ENCODE data around the gene JUP.

GRCh38 chr17:41750862-41751261, 35.6 kb downstream of the JUP start:
- TF ChIP-seq EZH2phosphoT487 (IDR thresholded peaks at IDR 0.05; ENCODE audit: borderline replicate concordance, low read length), result no peak
- TF ChIP-seq, protein P1, sequence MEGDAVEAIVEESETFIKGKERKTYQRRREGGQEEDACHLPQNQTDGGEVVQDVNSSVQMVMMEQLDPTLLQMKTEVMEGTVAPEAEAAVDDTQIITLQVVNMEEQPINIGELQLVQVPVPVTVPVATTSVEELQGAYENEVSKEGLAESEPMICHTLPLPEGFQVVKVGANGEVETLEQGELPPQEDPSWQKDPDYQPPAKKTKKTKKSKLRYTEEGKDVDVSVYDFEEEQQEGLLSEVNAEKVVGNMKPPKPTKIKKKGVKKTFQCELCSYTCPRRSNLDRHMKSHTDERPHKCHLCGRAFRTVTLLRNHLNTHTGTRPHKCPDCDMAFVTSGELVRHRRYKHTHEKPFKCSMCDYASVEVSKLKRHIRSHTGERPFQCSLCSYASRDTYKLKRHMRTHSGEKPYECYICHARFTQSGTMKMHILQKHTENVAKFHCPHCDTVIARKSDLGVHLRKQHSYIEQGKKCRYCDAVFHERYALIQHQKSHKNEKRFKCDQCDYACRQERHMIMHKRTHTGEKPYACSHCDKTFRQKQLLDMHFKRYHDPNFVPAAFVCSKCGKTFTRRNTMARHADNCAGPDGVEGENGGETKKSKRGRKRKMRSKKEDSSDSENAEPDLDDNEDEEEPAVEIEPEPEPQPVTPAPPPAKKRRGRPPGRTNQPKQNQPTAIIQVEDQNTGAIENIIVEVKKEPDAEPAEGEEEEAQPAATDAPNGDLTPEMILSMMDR (conservative IDR thresholded peaks at IDR 0.05; ENCODE audit: low read depth, low read length), result no peak
